OCI-LY3 (cell line): ENCODE data around the gene IRAG1.

Source experiments
- CTCF ChIP-seq: fragments of 200-600, 300-600 bp; sonication (generic); IDR thresholded peaks from 2 replicates; pipeline ENCODE4 v1.5.1; 2014; ENCODE audit warnings: antibody characterized with exemption, low read length, low read depth
- EZH2phosphoT487 ChIP-seq: fragments of 200-600 bp; shearing (Covaris generic); IDR thresholded peaks from 2 replicates; pipeline ENCODE4 v1.6.1; 2018; ENCODE audit warnings: antibody characterized with exemption, mixed run types, low read depth

GRCh38 chr11:10693509-10694081 lies at the start of gene IRAG1:
- TF ChIP-seq CTCF (no peak), EZH2phosphoT487 (no peak)
